Endothelial cell of umbilical vein (primary cell): ENCODE measurements around the gene RBSN. TPM values are rescaled to one million over a fixed set of nuclear protein-coding genes. Genes with fewer than 3 reads are reported as not detected.
A peak's percentile ranks its signal among the peaks of the same experiment; 100 is the strongest.

Experiments used
- BruUV-seq: library from RNA; stranded (reverse); fragments of 400-500 nt; replicated peaks from 2 replicates; lab custom pipeline; 2021; lab: Mats Ljungman, UMichigan
- CTCF ChIA-PET: fragments of 300-600, 350-600 bp; sonication (Branson Sonifier 250); formaldehyde crosslinking; loops from one replicate; lab custom pipeline; 2021; ENCODE audit warnings: antibody characterized with exemption, inconsistent platforms; lab: Charles Lee
- POLR2A ChIA-PET: fragments of 300-600, 350-600 bp; sonication (Branson Sonifier 250); formaldehyde crosslinking; loops from one replicate; lab custom pipeline; 2021; ENCODE audit warnings: antibody characterized with exemption, inconsistent platforms; lab: Charles Lee
- DNase-seq: peaks from one replicate; pipeline ENCODE4 v3.0.0-alpha.2; 2011; ENCODE audit warnings: low read depth, low spot score
- FAIRE-seq: peaks from 2 replicates; lab custom pipeline; 2011; peaks lifted over from hg19 to GRCh38; lab: Jason Lieb, UNC
- H2AFZ ChIP-seq: 2 replicates; pipeline ENCODE4 v1.6.0; 2012; ENCODE audit warnings: low read depth, low read length, control low read depth, inconsistent platforms
- H3K27ac ChIP-seq: 2 replicates; pipeline ENCODE4 v1.5.1; 2011; ENCODE audit warnings: low read depth, mild to moderate bottlenecking, control low read depth, low read length, moderate library complexity; ENCODE audit not compliant: insufficient read depth
- H3K27me3 ChIP-seq, 2 experiments: 2 replicates each; pipeline versions ENCODE4 v1.6.0 to v1.6.1; 2011; ENCODE audit warnings: low read length in 2 of 2, mixed read lengths in 1 of 2; ENCODE audit not compliant: control insufficient read depth in 2 of 2, insufficient read depth in 2 of 2
- H3K36me3 ChIP-seq, 2 experiments: 2 replicates in 1 of 2; 3 replicates in 1 of 2; pipeline ENCODE4 v1.5.1; 2011; ENCODE audit warnings: low read length in 2 of 2, mild to moderate bottlenecking in 1 of 2, moderate library complexity in 1 of 2; ENCODE audit not compliant: control insufficient read depth in 2 of 2, insufficient read depth in 2 of 2; ENCODE audit errors: extremely low read depth in 1 of 2
- H3K4me1 ChIP-seq: 3 replicates; pipeline ENCODE4 v1.5.1; 2011; ENCODE audit warnings: mild to moderate bottlenecking, low read length; ENCODE audit not compliant: control insufficient read depth, insufficient read depth; ENCODE audit errors: extremely low read depth
- H3K4me2 ChIP-seq: 2 replicates; pipeline ENCODE4 v1.6.1; 2011; ENCODE audit warnings: low read length, control low read depth, mixed read lengths; ENCODE audit not compliant: insufficient read depth
- H3K4me3 ChIP-seq, 3 experiments: fragments of 200-600 bp in 1 of 3; sonication (generic), shearing (Covaris generic) in 1 of 3; replicated peaks in 1 of 3; 2 replicates each; pipeline ENCODE4 v1.5.1; 2011 to 2016; ENCODE audit warnings: control low read depth in 3 of 3, low read length in 3 of 3, mild to moderate bottlenecking in 2 of 3, inconsistent platforms in 1 of 3, low read depth in 1 of 3, moderate library complexity in 1 of 3; ENCODE audit not compliant: insufficient read depth in 1 of 3
- H3K79me2 ChIP-seq: 2 replicates; pipeline ENCODE4 v1.6.0; 2012; ENCODE audit warnings: low read length, inconsistent platforms; ENCODE audit not compliant: control insufficient read depth, insufficient read depth
- H3K9ac ChIP-seq: replicated peaks from 2 replicates; pipeline ENCODE3; 2011; ENCODE audit warnings: low read length, control low read depth; ENCODE audit not compliant: insufficient read depth; ENCODE audit errors: extremely low read depth
- H3K9me1 ChIP-seq: replicated peaks from 3 replicates; pipeline ENCODE4 v1.6.0; 2011; ENCODE audit warnings: mild to moderate bottlenecking, low read length; ENCODE audit not compliant: control insufficient read depth, insufficient read depth; ENCODE audit errors: extremely low read depth
- H3K9me3 ChIP-seq: replicated peaks from 2 replicates; pipeline ENCODE4 v1.5.1; 2012; ENCODE audit warnings: low read length, inconsistent platforms; ENCODE audit not compliant: control insufficient read depth, insufficient read depth
- H4K20me1 ChIP-seq: replicated peaks from 2 replicates; pipeline ENCODE3; 2011; ENCODE audit warnings: mild to moderate bottlenecking, low read length; ENCODE audit not compliant: control insufficient read depth, insufficient read depth; ENCODE audit errors: extremely low read depth
- CTCF ChIP-seq, 2 donors: IDR thresholded peaks; 1 replicate in 1 of 2; 2 replicates in 1 of 2; pipeline ENCODE4 v1.5.1; 2011; ENCODE audit warnings: low read length in 2 of 2, mild to moderate bottlenecking in 2 of 2, moderate library complexity in 2 of 2, control low read depth in 1 of 2, inconsistent platforms in 1 of 2, low read depth in 1 of 2; ENCODE audit not compliant: insufficient read depth in 1 of 2; ENCODE audit errors: extremely low read depth in 1 of 2
- EZH2 ChIP-seq: IDR thresholded peaks from 2 replicates; pipeline ENCODE4 v1.6.1; 2012; ENCODE audit warnings: borderline replicate concordance, low read depth, mild to moderate bottlenecking, moderate library complexity, low read length, inconsistent platforms; ENCODE audit not compliant: severe bottlenecking
- FOS ChIP-seq: IDR thresholded peaks from 2 replicates; pipeline ENCODE4 v1.6.1; 2011; ENCODE audit warnings: mild to moderate bottlenecking, low read length, moderate library complexity, borderline replicate concordance; ENCODE audit not compliant: insufficient read depth
- GATA2 ChIP-seq: IDR thresholded peaks from 2 replicates; pipeline ENCODE4 v1.7.0; 2011; ENCODE audit warnings: low read depth, mild to moderate bottlenecking, moderate library complexity, mixed read lengths, low read length; ENCODE audit not compliant: insufficient read length, insufficient read depth
- JUN ChIP-seq: IDR thresholded peaks from 2 replicates; pipeline ENCODE4 v1.6.1; 2011; ENCODE audit warnings: borderline replicate concordance, low read depth; ENCODE audit not compliant: insufficient read length, insufficient read depth
- MAX ChIP-seq: IDR thresholded peaks from 2 replicates; pipeline ENCODE4 v1.6.1; 2011; ENCODE audit not compliant: insufficient read depth, insufficient read length
- MYC ChIP-seq: IDR thresholded peaks from one replicate; pipeline ENCODE4 v1.6.1; 2011; ENCODE audit warnings: mild to moderate bottlenecking, low read depth, low read length
- POLR2A ChIP-seq: IDR thresholded peaks from 2 replicates; pipeline ENCODE4 v1.6.1; 2012; ENCODE audit warnings: low read depth, mild to moderate bottlenecking, control low read depth, low read length
- POLR2AphosphoS5 ChIP-seq: IDR thresholded peaks from 2 replicates; pipeline ENCODE4 v1.6.1; 2012; ENCODE audit warnings: low read depth, mild to moderate bottlenecking, control low read depth, low read length, moderate library complexity; ENCODE audit not compliant: insufficient read depth
- dilution Hi-C: fragments of 300-500 bp; cut with MboI; formaldehyde crosslinking; loops from one replicate; pipeline ENCODE4 v1.15.0; 2019; ENCODE audit warnings: low sequenced_read_pairs; ENCODE audit not compliant: extremely low pct_ligation_motif_present
- intact Hi-C: fragments of 100-400 bp; cut with micrococcal nuclease; formaldehyde crosslinking; loops from one replicate; pipeline ENCODE4 v1.10.0; 2022
- polyA plus RNA-seq, 4 experiments: library from polyadenylated mRNA; depleted of rRNA in 3 of 4; stranded (reverse) in 3 of 4; unstranded in 1 of 4; fragments of >200 nt; gene quantifications; 2 replicates each; pipeline versions ENCODE4 v1.2.1 to v1.2.3, GENCODE V29; 2011 to 2012; ENCODE audit warnings: missing spikeins in 1 of 4
- total RNA-seq: library from RNA; stranded (reverse); gene quantifications from 2 replicates; pipeline ENCODE4 v1.2.3, GENCODE V29; 2021

RBSN gene
- total and polyA plus RNA-seq, 2 donors (not counting 3 experiments of a cell fraction or from before 2014, with no cell fraction given): 6.7 to 23.6 TPM

GRCh38 chr3:15097891-15098290 is 1.1 kb downstream of the RBSN start:
- FAIRE-seq (no peak), DNase-seq (no peak)
- Histone ChIP-seq H3K4me3 (peak overlapping the region; percentile 87 to 98 (median 89)), H3K9ac (peak overlapping the region; percentile 75), H3K4me2 (peak overlapping the region; percentile 49), H2AFZ (no peak overlapping the region), H4K20me1 (no peaks in the 10 kb centered on the region), H3K27ac (no peak overlapping the region), H3K4me1 (peaks cover 13% of the 10 kb centered on the region), H3K9me3 (no peaks in the 10 kb centered on the region), H3K27me3 (no peaks in the 10 kb centered on the region), H3K79me2 (peaks cover 14% of the 10 kb centered on the region), H3K9me1 (no peaks in the 10 kb centered on the region), H3K36me3 (peaks cover 8 to 14% of the 10 kb centered on the region in 2 experiments)
- TF ChIP-seq MAX (no peak), JUN (no peak), GATA2 (no peak), FOS (no peak), POLR2A (no peak), CTCF (IDR thresholded peaks at IDR 0.05; ENCODE audit: extremely low read depth in 1 of 2, insufficient read depth in 1 of 2, low read depth in 1 of 2, low read length in 2 of 2) (no peak), EZH2 (no peak), POLR2AphosphoS5 (no peak), MYC (no peak)
- dilution Hi-C loops (no loop called here), intact Hi-C loops (no loop called here)
- ChIA-PET CTCF (interaction anchor here (1.4 kb wide), 1 partner anchor 47 kb away, joined by 7 read pairs; no protein-coding TSS in a partner anchor), POLR2A (no interaction called here)
- TSS peak; percentile 14 for BruUV-seq
